HG03095 (cell line): ENCODE measurements around the gene LAMA2.
"Not testable (repeated sequence)": the region's sequence is repeated elsewhere in the genome, so short reads cannot be mapped to it uniquely, and the experiment has no call there.

ENCODE experiments used
- ATAC-seq: cut with Tn5 transposase; IDR thresholded peaks from one replicate; pipeline ENCODE4 v1.9.1; 2021; ENCODE audit warnings: moderate library complexity; ENCODE audit not compliant: unreplicated experiment

Gene LAMA2

DNA sequence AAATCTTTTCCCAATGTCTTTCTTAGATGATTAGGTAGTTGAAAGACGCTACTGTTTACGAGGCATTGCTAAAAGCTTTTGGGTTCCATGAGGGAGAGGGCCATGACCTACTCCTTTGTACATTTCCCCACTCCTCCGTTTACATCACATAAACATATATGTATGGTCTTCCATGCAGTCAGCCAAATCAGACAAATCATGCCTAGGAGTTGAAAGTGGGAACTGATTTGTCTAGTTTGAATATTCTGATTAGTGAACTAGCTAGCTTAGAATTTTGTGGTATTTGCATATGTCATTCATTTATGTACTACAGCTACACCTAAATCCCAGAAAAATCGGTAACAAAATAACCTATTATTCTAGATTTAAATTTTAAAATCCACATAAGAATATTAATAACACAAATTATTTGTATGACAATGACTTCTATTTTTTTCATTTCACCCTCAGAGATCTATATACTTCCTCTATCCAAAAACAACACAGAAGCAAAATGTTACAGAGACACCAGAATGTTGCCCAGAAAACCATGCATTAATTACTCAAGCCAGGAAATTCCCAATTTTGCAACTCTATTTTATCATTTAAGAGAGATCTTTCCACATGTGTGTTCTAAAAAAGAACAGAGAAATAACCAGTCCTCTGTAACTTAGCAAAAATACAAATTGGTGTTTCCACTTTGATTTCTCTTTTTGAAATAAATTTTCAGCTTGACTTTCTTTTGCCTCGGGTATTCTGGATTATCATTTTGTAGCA lies 231.9 kb downstream of the LAMA2 start:
- no peak for ATAC-seq

DNA sequence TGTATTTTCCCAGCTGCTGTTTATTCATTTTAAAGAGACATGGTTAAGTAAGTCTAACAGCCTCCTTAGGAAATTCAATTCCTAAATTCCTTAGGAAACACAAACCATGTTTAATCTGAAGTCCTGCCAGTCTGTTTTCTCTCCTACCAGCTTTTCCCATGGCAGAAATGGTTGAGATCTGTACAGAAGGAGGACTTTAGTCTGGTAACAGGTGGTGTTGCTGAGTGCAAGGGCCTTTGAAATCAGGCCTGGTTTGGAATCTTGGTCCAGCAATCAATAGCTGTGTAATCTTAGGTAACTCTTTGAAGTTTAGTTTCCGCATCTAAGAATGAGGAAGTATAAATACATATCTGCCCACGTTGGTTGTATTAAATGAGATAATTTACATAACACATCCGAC lies 232.5 kb downstream of the LAMA2 start:
- no peak for ATAC-seq

DNA sequence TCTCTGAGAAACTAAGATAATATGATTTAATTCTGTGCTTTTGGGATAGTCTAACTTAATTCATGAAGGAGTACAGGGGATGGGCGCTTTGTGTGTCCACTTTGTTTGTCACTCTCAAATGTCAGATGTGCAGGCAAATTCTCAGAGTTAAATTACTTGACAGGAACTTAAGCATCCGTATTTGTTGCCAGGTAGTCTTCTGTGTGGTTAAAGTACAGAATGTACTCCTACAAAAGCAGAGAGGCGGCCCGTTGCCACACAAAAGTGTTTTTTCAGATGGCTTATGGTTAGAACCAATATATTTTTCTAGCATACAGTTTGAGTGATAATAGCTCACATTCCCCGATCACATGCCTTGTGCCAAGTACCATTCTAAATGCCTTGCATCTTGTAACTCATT lies 234.4 kb downstream of the LAMA2 start:
- ATAC-seq = no peak

DNA sequence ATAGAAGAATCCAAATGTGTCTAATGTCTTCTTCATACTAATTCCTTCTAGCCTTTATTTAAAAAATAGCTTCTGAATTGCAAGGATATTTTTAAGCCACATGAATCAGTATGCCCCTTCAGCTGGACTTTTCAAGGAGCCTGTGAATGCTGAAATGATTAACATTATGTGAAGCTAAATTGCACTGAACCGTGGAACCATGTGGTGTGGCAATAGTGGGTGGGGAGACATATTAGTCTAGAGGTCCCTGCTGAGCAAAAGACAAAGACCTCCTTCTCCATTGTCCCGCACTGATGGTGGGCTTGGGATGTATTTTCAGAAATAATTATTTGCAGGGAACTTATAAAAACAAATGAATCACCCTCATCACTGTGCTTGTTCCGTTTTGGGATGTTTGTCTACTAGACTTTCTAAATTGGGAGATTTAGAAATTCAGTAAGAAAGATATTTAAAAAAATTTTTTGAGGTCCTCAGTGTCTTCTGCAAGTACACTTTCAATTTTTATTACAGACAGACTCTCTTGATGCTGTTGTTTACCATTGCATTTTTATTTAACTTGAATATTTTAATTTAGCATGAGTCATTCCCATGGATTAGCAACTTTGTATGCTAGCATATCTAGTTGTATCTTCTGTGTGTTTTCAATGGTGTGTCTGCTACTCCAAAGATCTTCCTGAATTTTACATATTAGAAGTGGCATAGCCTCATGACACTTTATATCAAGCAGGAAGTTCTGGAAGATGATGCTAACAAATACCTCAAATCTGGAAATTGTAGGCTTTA lies 238.1 kb downstream of the LAMA2 start:
- ATAC-seq = no peak

- ATAC-seq = no peak
Observed at GRCh38 chr6:129124347-129124746, 241.4 kb downstream of the LAMA2 start.

GRCh38 chr6:129130106-129130505 lies 247.2 kb downstream of the LAMA2 start:
- ATAC-seq = no peak

DNA sequence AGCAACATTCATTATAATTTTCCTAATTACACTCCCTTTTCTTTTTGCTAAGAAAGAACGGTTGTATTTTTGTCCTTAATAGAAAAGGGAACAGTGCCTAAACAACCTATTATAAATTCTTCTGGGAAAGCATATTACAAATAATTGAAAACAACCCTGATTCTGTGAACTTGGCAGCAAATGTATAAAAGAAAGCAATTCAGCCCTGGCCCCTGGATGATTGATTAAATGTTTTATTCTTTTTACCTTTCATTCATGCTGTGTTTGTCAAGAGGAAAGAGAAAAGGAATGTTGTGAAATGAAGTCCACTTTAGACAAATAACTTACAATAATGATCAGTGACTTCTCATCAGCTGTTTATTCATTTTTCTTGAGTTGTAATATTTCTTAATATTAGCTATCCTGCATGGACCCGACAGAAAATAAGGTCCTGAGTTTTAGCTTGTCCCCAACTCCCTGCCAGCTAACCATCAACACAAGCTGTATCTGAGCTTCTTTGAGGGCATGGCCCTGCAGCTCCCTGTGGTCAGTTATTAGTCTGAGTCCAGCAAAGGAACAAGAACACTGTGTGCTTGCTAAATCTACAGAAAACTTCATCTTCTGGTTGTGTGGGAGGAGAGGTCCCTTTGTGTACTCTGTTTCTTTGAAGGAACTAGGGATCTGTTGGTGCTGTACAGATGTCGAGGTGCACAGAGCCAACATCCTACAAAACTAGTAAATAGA lies 248.2 kb downstream of the LAMA2 start:
- no peak for ATAC-seq

- no peak for ATAC-seq
Observed at GRCh38 chr6:129133770-129134192, 250.8 kb downstream of the LAMA2 start.

DNA sequence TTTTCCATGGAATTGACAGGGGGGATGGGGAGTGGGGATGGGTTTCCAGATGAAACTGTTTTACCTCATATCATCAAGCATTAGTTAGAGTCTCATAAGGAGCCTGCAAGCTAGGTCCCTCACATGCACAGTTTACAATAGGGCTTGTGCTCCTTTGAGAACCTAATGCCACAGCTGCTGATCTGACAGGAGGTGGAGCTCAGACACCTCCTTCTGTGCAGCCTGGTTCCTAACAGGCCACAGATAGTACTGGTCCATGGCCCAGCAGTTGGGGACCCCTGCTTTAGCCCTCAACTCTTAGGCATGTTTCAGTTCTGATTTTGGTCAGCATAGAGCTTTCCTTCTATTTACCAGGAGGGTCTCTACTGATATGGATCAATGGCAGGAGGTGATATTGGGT lies 251.6 kb downstream of the LAMA2 start:
- no peak for ATAC-seq

DNA sequence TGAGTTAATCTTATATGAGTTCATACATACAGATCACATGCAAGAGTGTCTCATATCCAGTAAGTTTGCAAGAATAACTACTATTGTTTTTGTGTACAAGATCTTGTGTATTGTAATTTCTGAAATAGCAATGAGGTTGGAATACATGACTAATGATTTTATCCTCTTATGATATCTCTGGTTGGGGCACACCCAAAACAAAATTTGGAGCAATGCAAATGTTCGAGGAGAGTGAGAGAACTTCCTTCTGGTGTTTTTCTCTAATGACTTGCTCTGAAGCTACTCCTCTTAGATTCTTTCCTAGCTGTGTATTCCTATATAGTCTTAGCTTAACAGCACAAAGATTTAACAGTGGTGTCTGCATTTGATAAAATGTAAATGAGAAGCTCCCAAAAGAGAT lies 252.5 kb downstream of the LAMA2 start:
- ATAC-seq = no peak

- no peak for ATAC-seq
Observed at GRCh38 chr6:129136751-129137150, 253.8 kb downstream of the LAMA2 start.

DNA sequence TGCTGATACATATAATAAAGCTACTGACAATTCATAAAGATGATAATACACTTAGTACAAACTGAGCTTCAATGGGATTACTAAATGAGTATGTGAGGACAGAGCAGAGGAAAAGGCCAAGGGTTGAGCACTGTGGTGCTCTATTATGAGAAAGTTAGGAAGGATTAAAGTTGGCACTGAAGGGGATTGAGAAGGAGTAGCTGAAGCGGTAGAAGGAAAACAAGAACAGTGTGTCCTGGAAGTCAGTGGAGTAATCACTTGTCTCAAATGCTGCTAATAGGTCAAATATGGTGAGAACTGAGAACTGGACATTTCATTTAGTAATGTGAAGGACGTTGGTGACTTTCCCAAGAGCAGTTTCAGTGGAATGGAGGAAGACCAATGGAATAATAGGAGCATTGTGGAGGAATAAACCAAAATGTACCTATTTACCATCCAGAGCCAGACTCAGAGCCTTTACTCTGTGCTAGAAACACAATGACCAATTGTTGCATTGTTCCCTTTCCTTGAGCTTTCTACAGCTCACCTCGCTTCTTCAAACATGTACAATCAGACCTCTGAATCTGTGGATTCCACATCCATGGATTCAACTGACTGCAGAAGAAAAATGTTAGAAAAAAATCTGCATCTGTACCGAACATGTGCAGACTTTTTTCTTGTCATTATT lies 255.9 kb downstream of the LAMA2 start:
- ATAC-seq = no peak

DNA sequence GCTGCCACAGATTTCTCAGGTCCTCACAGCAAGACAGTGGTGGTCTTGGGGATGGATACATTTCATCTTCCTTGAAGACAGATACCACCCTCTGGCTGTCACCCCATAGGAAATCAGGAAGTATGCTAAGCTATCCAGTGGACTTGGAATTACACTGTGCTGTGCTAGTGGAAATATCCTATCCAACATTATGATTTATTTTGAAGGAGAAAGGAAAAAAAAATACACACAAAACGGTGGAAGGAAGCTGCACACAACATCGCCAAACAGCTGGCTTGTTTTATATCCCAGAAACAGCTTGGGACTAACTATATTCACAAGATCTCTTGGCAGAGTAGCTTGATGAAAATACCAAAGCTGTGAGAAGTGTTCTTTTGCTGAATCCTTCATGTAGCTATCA lies 257.6 kb downstream of the LAMA2 start:
- ATAC-seq = no peak

- ATAC-seq = no peak
Observed at GRCh38 chr6:129141499-129141898, 258.6 kb downstream of the LAMA2 start.

DNA sequence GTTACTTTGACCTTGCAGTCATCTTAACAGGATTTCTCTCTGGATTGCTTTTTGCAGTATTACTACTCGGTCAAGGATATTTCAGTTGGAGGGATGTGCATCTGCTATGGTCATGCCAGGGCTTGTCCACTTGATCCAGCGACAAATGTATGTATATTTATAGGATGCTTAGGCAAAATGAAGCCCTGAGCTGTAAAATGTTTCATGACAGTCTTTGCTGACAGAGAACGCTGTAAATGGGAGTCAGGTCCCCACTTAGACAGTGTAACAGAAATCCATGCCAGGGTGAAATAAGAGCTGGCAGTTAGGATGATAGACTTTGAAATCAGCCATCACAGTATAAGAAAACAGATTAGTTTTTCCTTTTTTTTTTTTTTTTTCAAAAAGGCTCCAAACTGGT lies 264.0 kb downstream of the LAMA2 start:
- ATAC-seq = no peak

GRCh38 chr6:129150507-129150906 lies 267.6 kb downstream of the LAMA2 start:
- no peak for ATAC-seq

DNA sequence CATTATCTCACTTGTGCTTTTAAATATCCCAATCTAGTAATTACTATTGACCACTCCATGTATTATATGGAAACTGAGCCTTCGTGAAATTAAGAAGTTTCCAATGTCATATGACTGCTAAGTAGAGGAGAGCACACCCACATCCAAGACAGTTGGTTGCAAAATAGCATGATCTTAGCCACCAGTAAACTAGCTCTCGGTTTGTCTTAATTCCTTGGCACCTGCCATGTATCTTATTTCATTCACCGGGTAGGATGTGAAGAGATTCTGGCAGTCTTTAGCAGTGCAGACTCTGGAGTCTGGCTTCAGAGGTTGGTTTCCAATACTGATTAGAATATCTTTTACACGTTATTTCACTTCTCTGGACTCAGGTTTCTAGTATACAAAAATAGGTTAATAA lies 270.3 kb downstream of the LAMA2 start:
- ATAC-seq = no peak

- not testable (repeated sequence) for ATAC-seq
Observed at GRCh38 chr6:129159242-129159641, 276.3 kb downstream of the LAMA2 start.

DNA sequence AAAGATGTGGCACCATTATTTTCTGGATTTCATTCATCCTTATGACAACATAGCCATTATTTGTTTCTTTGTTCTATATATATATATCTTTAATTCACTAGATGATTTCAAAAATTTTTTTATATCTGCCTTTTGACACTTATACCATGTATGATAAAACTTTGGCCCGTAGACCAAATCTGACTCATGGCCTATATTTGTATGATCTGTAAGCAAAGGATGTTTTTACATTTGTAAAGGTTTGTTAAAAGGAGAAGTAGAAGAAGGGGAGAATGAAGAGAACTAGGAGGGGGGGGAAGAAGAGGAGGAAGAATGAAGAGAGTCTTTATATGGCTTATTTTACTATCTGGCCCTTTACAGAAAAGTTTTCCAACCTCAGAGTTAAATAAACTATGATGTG lies 279.7 kb downstream of the LAMA2 start:
- ATAC-seq = no peak

- no peak for ATAC-seq
Observed at GRCh38 chr6:129163551-129163950, 280.6 kb downstream of the LAMA2 start.

DNA sequence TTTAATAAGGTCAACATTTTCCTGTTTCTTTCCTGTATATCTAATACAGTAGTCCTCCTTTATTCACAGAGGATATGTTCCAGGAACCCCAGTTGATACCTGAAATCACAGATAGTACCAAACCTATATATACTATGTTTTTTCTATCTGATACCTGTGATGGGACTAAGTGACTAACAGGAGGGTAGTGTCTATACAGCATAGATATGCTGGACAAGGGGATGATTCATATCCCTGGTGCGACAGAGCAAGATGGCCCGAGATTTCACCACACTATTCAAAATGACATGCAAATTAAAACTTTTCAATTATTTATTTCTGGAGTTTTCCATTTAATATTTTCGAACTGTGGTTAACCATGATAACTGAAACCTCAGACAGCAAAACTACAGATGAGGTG lies 281.1 kb downstream of the LAMA2 start:
- no peak for ATAC-seq
